GM12878 (cell line): ENCODE data around the gene FOXP4. TPM values are rescaled to one million over a fixed set of nuclear protein-coding genes. Genes with fewer than 3 reads are reported as not detected.

ENCODE experiments used
- ATAC-seq: fragments of 200-7000 bp; cut with Tn5 transposase; 3 replicates; pipeline ENCODE4 v1.9.1; 2020; ENCODE audit warnings: mild to moderate bottlenecking, moderate library complexity
- BruUV-seq: library from RNA; stranded (reverse); fragments of 400-500 nt; replicated peaks from 2 replicates; lab custom pipeline; 2021; lab: Mats Ljungman, UMichigan
- CTCF ChIA-PET: fragments of 300-600 bp; sonication (Branson Sonifier 250); formaldehyde crosslinking; extraction: SDS; loops from one replicate; lab custom pipeline; 2021; ENCODE audit warnings: inconsistent platforms; lab: Yijun Ruan, JAX
- POLR2A ChIA-PET: fragments of 350-600 bp; formaldehyde crosslinking; extraction: SDS; loops from one replicate; lab custom pipeline; 2021; ENCODE audit warnings: inconsistent platforms; lab: Charles Lee
- RAD21 ChIA-PET: fragments of 300-600 bp; sonication (Branson Sonifier 250); formaldehyde crosslinking; loops from one replicate; lab custom pipeline; 2023; ENCODE audit warnings: antibody characterized with exemption; ENCODE audit not compliant: unreplicated experiment; lab: Charles Lee
- SMC1A ChIA-PET: fragments of 300-600 bp; sonication (Branson Sonifier 250); formaldehyde crosslinking; loops from one replicate; lab custom pipeline; 2023; ENCODE audit not compliant: unreplicated experiment, uncharacterized antibody; lab: Charles Lee
- DNase-seq: peaks from one replicate; pipeline ENCODE4 v3.0.0-alpha.2; 2011; ENCODE audit warnings: low read depth, low spot score
- FAIRE-seq: peaks from 3 replicates; lab custom pipeline; 2011; peaks lifted over from hg19 to GRCh38; lab: Jason Lieb, UNC
- H2AFZ ChIP-seq: 2 replicates; pipeline ENCODE4 v1.6.0; 2011; ENCODE audit warnings: low read depth, low read length, control low read depth; ENCODE audit not compliant: control insufficient read depth
- H3K27ac ChIP-seq: 2 replicates; pipeline ENCODE4 v1.5.1; 2011; ENCODE audit warnings: control low read depth; ENCODE audit not compliant: control insufficient read depth, insufficient read depth
- H3K27me3 ChIP-seq, 2 experiments: replicated peaks in 1 of 2; 2 replicates each; pipeline versions ENCODE4 v1.6.0 to v1.6.1; 2011; ENCODE audit warnings: low read length in 1 of 2; ENCODE audit not compliant: control insufficient read depth in 2 of 2, insufficient read depth in 2 of 2
- H3K36me3 ChIP-seq, 2 experiments: 2 replicates each; pipeline ENCODE4 v1.5.1; 2011; ENCODE audit warnings: low read length in 1 of 2; ENCODE audit not compliant: control insufficient read depth in 2 of 2, insufficient read depth in 2 of 2
- H3K4me1 ChIP-seq: 2 replicates; pipeline ENCODE4 v1.6.1; 2011; ENCODE audit warnings: mild to moderate bottlenecking, low read length, moderate library complexity, mixed read lengths; ENCODE audit not compliant: control insufficient read depth, insufficient read depth
- H3K4me2 ChIP-seq: 2 replicates; pipeline ENCODE4 v1.6.0; 2011; ENCODE audit warnings: control low read depth; ENCODE audit not compliant: control insufficient read depth, insufficient read depth
- H3K4me3 ChIP-seq: fragments of 200-600 bp; sonication (generic); 2 replicates; pipeline ENCODE4 v1.5.1; 2016
- H3K79me2 ChIP-seq: 2 replicates; pipeline ENCODE4 v1.6.0; 2011; ENCODE audit warnings: low read length; ENCODE audit not compliant: control insufficient read depth, insufficient read depth
- H3K9ac ChIP-seq: 2 replicates; pipeline ENCODE4 v1.8.0; 2011; ENCODE audit warnings: low read length, control low read depth, mixed read lengths; ENCODE audit not compliant: control insufficient read depth, insufficient read depth
- H3K9me3 ChIP-seq: replicated peaks from 3 replicates; pipeline ENCODE4 v1.5.1; 2011; ENCODE audit warnings: mild to moderate bottlenecking, low read length; ENCODE audit not compliant: control insufficient read depth, insufficient read depth
- H4K20me1 ChIP-seq: 2 replicates; pipeline ENCODE4 v1.6.0; 2011; ENCODE audit not compliant: control insufficient read depth, insufficient read depth
- BACH1 ChIP-seq: fragments of 450-650 bp; IDR thresholded peaks from 2 replicates; pipeline ENCODE4 v1.6.1; 2017; ENCODE audit warnings: mild to moderate bottlenecking, borderline replicate concordance
- ETV6 ChIP-seq, 2 experiments: fragments of 450-650 bp in 1 of 2; IDR thresholded peaks in 1 of 2; conservative IDR thresholded peaks in 1 of 2; 2 replicates each; pipeline ENCODE4 v1.6.1; 2014; ENCODE audit warnings: antibody characterized with exemption in 1 of 2, borderline replicate concordance in 1 of 2, low read depth in 1 of 2, mild to moderate bottlenecking in 1 of 2, moderate library complexity in 1 of 2
- HCFC1 ChIP-seq: fragments of 150-350 bp; IDR thresholded peaks from 2 replicates; pipeline ENCODE4 v1.6.1; 2014; ENCODE audit warnings: low read length
- KLF5 ChIP-seq: fragments of 450-650 bp; IDR thresholded peaks from 2 replicates; pipeline ENCODE4 v1.6.1; 2014; ENCODE audit warnings: mild to moderate bottlenecking; ENCODE audit not compliant: partially characterized antibody
- NFIC ChIP-seq: IDR thresholded peaks from 2 replicates; pipeline ENCODE4 v1.6.1; 2012; ENCODE audit warnings: low read depth, mild to moderate bottlenecking, inconsistent platforms, low read length, moderate library complexity
- NFYB ChIP-seq: IDR thresholded peaks from 2 replicates; pipeline ENCODE4 v1.6.1; 2011; ENCODE audit warnings: low read depth, mild to moderate bottlenecking, low read length, improper control_type of control experiment, moderate library complexity; ENCODE audit not compliant: insufficient read depth
- WGBS: methylation state at CpG from one replicate; pipeline ENCODE4 v1.1.6; 2016; ENCODE audit warnings: low lambda C conversion rate; ENCODE audit not compliant: insufficient replicate concordance, insufficient coverage; ENCODE audit errors: missing lambda C conversion rate; 5-methylcytosine and 5-hydroxymethylcytosine counted together
- in situ Hi-C: fragments of 300-500 bp; cut with MboI; formaldehyde crosslinking; loops from 9 replicates; pipeline ENCODE4 v1.14.3; 2018; ENCODE audit warnings: mixed read lengths
- intact Hi-C: fragments of 100-400 bp; cut with micrococcal nuclease; formaldehyde crosslinking; loops from one replicate; pipeline ENCODE4 v1.14.2; 2022; ENCODE audit not compliant: unreplicated experiment
- polyA plus RNA-seq, 11 experiments: library from polyadenylated mRNA; depleted of rRNA in 4 of 11; unstranded in 6 of 11; stranded (reverse) in 5 of 11; fragments of >200 nt; fragmentation: Nextera tagmentation in 4 of 11; fragmentation: Illumina TruSeq in 1 of 11; extraction: Ambion mirVana in 4 of 11; extraction: Trizol in 1 of 11; gene quantifications; 1 replicate in 1 of 11; 2 replicates in 10 of 11; pipeline versions ENCODE4 v1.2.1 to v1.2.3, GENCODE V29; 2011 to 2016; ENCODE audit warnings: inconsistent platforms in 2 of 11, missing spikeins in 2 of 11, low read depth in 1 of 11
- total RNA-seq, 4 experiments: library from RNA; depleted of rRNA in 3 of 4; stranded (reverse); fragments of >200 nt in 3 of 4; fragmentation: Illumina TruSeq in 1 of 4; extraction: Trizol in 1 of 4; gene quantifications; 2 replicates each; pipeline versions ENCODE4 v1.2.1 to v1.2.3, GENCODE V29; 2013 to 2021
- TF ChIP-seq, protein P1 (sequence below): fragments of 450-650 bp; IDR thresholded peaks from 2 replicates; pipeline ENCODE4 v1.6.1; 2017; ENCODE audit warnings: mild to moderate bottlenecking

FOXP4 gene
- total and polyA plus RNA-seq, 10 of the 15 experiments (the other 5 are each of a cell fraction or from before 2014, with no cell fraction given): 0.31 to 46.1 (median 2.3) TPM

DNA sequence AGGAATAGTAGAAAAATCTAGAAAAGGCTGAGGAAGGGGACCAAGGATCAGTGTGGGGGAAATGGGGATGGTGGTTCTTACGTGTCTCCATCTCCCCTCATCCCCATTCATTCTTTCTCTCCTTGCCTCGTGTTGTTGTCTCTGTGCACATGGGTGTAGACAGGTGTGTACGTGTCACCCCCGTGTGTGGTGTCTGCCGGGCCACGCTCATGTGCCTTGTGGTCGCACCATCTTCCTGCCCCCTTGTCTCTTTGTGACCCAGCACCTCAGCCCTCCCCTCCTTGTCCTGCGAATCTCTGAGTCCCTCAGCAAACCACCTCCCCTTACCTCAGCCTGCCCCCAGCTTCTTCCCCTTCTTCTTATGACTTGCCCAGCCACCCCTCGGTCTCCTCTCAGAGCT, 39.4 kb downstream of the FOXP4 start:
- H3K4me1 ChIP-seq: no peaks in the 10 kb centered on the region
- CTCF ChIA-PET: interaction anchor here (1.6 to 2.1 kb wide), 2 partner anchors 122 to 124 kb away, joined by 4 to 7 read pairs; no protein-coding TSS in a partner anchor
- H3K4me3 ChIP-seq: no peak overlapping the region
- 74% methylated on average over 9 of the region's 9 CpGs for WGBS
- RAD21 ChIA-PET: no interaction called here
- H2AFZ ChIP-seq: no peak overlapping the region
- no peaks in the 10 kb centered on the region for H3K79me2 ChIP-seq
- FAIRE-seq: no peak
- POLR2A ChIA-PET: interaction anchor here (0.5 to 1.0 kb wide), 2 partner anchors 123 to 252 kb away, joined by 3 read pairs; no protein-coding TSS in a partner anchor
- no peaks in the 10 kb centered on the region for H3K9me3 ChIP-seq
- intact Hi-C loops (no loop called here), in situ Hi-C loops (no loop called here)
- H4K20me1 ChIP-seq: no peaks in the 10 kb centered on the region
- H3K27me3 ChIP-seq: no peaks in the 10 kb centered on the region
- BruUV-seq: no TSS peak
- DNase-seq: no peak
- H3K27ac ChIP-seq: no peak overlapping the region
- H3K9ac ChIP-seq: no peak overlapping the region
- H3K36me3 ChIP-seq: peaks cover under 1 to 20% of the 10 kb centered on the region in 2 experiments; a peak in 3 of 4 replicates
- no peak for TF ChIP-seq BACH1
- no peak for TF ChIP-seq ETV6 (conservative IDR thresholded peaks at IDR 0.05 in 1 of 2, IDR thresholded peaks at IDR 0.05 in 1 of 2; ENCODE audit: borderline replicate concordance in 1 of 2, low read depth in 1 of 2)
- no peak overlapping the region for H3K4me2 ChIP-seq
- ATAC-seq: no peak
- SMC1A ChIA-PET: interaction anchor here (0.7 kb wide), 1 partner anchor 163 kb away, joined by 3 read pairs; no protein-coding TSS in a partner anchor

DNA sequence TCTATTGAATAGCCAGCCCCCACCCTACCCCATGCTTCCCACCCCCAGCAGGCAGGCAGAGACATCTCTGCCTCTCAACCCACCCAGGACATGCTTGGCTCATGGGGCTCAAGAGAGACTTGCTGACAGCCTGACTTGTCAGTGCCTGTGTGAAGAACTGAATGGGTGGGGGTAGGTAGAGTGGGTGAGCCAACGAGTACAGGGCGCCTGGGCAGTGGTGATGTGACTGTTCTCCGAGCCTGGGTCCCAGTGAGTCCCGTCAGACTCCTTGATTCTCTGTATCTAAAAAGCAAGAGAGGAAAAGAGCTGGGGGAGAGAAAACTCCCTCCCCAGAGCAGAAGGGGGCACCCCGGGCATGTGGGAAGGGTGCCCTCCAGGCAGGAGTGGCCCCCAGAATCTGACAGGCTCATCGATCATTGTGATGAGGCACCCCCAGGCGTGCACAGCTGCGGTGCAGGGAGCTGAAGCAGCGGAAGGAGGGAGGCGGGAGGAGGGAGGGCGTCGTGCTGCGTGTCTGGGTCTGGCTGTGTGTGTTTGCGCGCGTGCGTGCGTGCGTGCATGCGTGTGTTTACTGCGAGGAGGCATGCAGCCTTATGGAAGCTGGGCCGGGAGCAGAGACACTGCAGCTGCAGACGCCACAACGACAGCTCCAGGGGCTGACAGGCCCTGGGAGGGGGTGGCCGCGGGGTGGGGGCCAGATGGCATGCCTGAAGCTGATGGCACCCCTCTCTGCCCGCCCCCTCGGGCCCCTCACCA, 40.2 kb downstream of the FOXP4 start:
- H3K4me2 ChIP-seq: no peak overlapping the region
- no peaks in the 10 kb centered on the region for H3K79me2 ChIP-seq
- BruUV-seq: no TSS peak
- ChIA-PET SMC1A (interaction anchor here (0.7 to 4.7 kb wide), 2 partner anchors 125 to 162 kb away, joined by 3 to 34 read pairs; no protein-coding TSS in a partner anchor), CTCF (interaction anchor here (1.2 to 2.1 kb wide), 3 partner anchors 9 to 125 kb away, joined by 3 to 7 read pairs (median 4); no protein-coding TSS in a partner anchor), RAD21 (interaction anchor here (1.7 to 1.8 kb wide), 2 partner anchors 125 to 216 kb away, joined by 3 to 6 read pairs; no protein-coding TSS in a partner anchor), POLR2A (no interaction called here)
- DNase-seq (no peak), FAIRE-seq (no peak), ATAC-seq (no peak)
- H3K27me3 ChIP-seq: no peaks in the 10 kb centered on the region
- TF ChIP-seq, protein P1, sequence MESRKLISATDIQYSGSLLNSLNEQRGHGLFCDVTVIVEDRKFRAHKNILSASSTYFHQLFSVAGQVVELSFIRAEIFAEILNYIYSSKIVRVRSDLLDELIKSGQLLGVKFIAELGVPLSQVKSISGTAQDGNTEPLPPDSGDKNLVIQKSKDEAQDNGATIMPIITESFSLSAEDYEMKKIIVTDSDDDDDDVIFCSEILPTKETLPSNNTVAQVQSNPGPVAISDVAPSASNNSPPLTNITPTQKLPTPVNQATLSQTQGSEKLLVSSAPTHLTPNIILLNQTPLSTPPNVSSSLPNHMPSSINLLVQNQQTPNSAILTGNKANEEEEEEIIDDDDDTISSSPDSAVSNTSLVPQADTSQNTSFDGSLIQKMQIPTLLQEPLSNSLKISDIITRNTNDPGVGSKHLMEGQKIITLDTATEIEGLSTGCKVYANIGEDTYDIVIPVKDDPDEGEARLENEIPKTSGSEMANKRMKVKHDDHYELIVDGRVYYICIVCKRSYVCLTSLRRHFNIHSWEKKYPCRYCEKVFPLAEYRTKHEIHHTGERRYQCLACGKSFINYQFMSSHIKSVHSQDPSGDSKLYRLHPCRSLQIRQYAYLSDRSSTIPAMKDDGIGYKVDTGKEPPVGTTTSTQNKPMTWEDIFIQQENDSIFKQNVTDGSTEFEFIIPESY: no peak
- TF ChIP-seq NFIC (no peak), NFYB (no peak), KLF5 (no peak), HCFC1 (no peak)
- H4K20me1 ChIP-seq: no peaks in the 10 kb centered on the region
- no peaks in the 10 kb centered on the region for H3K9me3 ChIP-seq
- no peak overlapping the region for H3K9ac ChIP-seq
- 98% methylated on average over 21 of the region's 28 CpGs for WGBS
- no peaks in the 10 kb centered on the region for H3K4me1 ChIP-seq
- H3K27ac ChIP-seq: no peak overlapping the region
- no peak overlapping the region for H3K4me3 ChIP-seq
- in situ Hi-C loops: no loop called here
- peaks cover 0 to 19% of the 10 kb centered on the region in 2 experiments; a peak in 3 of 4 replicates for H3K36me3 ChIP-seq
- H2AFZ ChIP-seq: no peak overlapping the region
- intact Hi-C loops: no loop called here
